NCI-H82 (cell line): ENCODE measurements around the gene EXOC6.

Experiments
- DNase-seq: peaks from one replicate; lab custom pipeline; 2025; lab: John Stamatoyannopoulos, UW

EXOC6 gene

DNA sequence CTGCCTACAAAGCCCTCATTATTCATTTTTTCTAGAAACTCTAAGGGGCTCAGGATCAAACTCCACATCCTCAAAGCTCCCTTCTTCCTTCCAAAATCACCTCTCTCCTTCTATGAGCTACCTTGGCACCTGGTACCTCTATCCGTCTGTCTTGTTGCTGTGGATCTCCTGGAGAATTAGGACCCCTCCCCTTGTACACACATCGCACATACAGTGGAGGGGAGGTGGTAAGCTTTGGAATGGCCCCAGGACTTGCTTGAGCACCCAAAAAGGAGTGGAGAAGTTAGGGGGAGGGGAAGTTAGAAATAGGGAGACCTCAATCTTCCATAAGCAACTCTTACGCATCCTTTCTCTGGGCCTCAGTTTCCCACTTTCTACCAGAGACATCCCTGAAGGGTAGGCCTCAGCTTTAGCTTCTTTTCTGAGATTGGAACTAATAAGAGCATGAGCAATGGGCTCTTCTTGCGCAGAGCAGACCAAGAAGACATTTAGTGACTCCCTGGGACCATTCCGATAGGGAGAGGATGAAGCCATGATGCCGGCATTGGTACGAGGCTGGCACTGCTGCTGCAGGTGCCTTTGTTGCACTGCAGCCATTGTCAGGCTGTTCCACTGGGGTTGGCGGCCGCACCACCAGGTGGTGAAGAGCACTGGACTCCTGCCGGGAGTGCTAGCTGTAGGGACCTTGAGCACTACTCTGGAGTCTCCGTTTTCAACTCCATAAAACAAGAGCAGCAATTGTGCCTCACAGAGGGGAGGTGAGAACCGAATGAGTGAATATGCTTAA lies 216.7 kb downstream of the EXOC6 start:
- DNase-seq, result no peak

DNA sequence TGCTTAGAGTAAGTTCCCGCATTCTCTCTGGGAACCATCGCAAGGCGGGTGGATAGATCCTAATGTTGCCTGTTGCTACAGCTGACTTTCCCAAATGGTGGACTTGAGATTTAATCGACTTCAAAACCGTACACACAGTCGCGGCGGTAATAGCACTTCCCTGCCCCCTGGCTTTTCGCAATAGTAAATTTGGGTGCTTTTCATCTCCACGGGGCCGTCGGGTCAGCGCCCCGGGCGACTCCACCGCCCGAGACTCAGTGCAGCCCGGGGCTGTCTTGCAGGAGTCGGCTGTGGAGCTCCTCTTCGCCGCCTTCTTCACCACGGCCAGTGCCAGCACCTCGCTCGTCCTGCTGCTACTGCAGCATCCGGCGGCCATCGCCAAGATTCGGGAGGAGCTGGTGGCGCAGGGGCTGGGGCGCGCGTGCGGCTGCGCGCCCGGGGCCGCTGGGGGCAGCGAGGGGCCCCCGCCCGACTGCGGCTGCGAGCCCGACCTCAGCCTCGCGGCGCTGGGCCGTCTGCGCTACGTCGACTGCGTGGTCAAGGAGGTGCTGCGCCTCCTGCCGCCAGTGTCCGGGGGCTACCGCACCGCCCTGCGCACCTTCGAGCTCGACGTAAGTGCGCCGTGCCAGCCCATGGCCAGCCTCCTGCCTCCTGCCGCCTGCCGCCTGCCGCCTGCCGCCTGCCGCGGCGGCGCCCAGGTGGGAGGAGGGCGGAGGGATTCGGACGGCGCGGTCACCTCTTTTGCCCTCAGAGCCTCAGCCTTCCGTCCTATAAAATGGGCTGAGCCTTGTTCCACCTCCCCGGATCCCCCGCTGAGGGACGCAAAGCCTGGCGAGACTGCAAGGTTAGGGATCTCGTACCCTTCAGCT lies 217.6 kb downstream of the EXOC6 start:
- peak; percentile 12 for DNase-seq

- DNase-seq, result no peak
Measured at GRCh38 chr10:93066544-93066913, 218.2 kb downstream of the EXOC6 start.

DNA sequence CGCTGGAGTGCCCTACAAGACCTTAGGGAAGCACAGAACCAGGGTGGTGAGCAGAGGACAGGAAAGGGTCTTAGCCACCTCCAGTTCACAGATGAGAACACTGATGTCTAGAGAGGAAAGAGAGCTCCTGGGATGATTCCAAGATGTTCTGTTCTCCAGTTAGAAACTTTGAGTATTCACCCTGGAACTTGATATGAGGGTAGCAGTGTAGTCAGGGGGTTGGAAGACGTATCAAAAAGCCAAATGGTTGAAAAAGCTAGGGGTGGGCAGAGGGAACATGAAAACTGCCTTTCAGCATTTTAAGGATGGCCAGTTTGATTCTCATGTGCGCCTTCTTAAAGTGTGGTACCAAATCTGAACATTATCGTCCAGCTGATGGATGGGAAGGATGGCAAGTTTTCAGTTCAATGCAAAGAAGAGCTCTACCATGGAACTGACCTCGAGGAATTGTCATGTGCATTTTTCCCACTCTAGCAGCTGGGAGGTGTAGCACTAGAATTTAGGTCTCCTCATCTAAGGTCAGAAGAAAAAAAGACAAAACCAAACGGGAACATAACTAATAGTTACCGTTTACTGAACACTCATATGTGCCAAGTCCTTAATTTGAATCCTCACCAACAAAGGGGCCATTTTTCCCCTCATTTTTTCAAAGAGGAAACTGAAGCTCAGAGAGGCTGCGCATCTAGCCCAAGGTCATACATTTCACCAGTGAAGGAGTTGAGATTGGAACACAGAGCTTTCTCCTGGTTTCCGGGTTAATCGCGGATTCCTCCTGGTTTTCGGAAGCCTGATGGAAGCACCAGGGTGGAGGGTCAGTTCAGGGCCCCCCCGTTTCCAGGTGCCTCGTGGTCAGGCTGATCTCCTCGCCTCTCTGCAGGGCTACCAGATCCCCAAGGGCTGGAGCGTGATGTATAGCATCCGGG lies 219.4 kb downstream of the EXOC6 start:
- DNase-seq, result no peak

DNA sequence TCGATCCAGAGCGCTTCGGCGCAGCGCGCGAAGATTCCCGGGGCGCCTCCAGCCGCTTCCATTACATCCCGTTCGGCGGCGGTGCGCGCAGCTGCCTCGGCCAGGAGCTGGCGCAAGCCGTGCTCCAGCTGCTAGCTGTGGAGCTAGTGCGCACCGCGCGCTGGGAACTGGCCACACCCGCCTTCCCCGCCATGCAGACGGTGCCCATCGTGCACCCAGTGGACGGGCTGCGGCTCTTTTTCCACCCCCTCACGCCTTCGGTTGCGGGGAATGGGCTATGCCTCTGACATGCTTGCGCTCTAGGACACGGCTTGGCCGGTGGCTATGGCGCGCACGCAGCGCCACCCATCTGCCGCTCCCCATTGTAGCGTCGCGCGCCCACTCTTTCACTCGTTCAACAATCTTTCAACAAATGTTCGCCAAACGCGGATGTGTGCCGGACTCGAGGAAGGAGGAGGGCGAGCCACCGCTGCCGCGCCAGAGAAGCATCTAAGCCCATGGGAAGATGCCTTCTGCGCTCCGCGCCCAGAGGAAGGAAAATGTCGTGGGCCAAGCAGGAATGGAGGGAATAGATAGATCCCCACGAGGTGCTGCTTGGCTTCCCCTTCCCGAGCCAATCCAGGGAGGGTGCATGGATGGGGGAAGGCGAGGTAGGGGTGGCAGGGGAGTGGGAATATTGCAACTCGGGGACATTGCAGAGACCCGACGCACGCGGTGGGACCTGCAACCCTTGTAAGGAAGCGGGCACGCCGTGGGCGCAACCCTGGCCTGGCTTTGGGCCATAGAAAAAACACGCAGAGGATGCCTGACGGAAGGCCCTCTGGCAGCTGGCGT lies 220.3 kb downstream of the EXOC6 start:
- DNase-seq, result peak; percentile 11

DNA sequence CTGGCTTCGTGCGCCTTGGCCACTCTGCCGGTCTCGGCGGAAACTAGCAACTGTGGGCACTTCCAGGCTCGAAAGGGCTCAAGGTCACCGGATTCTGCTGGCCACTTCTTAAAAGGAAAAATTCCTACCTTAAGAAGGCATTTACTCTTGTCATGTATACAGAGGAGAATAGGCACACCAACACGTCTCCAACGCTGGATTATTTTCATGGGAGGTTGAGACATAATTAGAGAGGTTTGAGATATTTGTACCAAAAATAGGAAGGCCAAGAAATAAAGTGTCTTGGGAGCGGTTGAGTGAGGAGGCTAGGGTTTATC lies 220.9 kb downstream of the EXOC6 start:
- DNase-seq, result no peak

- no peak for DNase-seq
Measured at GRCh38 chr10:93070378-93071176, 222.3 kb downstream of the EXOC6 start.

DNA sequence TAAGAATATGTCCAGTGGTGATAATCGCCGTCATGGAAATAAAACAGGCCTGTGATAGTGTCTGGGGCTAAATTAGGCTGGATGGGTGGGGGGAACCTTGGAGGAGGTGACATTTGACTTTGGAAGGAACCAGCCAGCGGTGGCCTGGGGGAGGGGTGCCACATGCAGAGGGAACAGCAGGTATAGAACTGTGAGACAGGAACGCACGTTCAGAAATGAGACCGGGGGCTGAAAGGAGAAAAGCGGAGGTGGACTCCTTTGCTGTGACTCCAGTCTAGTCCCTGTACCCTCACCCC lies 222.8 kb downstream of the EXOC6 start:
- DNase-seq, result no peak

GRCh38 chr10:93071674-93072224 lies 223.4 kb downstream of the EXOC6 start:
- peak; percentile 9 for DNase-seq

DNA sequence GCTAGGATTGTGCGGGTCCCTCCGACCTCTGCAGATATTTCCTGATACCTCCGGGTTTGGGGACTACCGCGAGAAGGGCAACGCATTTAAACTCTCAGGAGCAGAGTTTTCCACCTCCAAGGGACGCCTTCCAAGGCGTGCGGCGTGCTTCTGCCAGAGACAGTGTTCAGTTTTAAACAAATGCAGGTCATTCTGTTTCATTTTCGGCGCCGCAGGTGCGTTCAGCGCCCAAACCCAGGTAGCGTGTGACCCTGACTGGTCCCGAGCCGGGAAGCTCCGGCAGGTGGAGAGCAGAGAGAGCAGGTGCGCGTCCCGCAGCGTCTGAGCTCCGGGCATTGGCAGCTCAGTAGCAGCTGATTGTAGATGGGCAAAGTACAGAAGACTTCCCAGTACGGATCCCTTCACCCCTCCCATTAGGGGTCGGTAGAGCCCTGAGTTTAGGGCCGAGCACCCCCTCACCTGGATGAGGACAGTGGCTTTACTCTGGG lies 223.9 kb downstream of the EXOC6 start:
- DNase-seq, result no peak

- no peak for DNase-seq
Measured at GRCh38 chr10:93072713-93073538, 224.6 kb downstream of the EXOC6 start.

DNA sequence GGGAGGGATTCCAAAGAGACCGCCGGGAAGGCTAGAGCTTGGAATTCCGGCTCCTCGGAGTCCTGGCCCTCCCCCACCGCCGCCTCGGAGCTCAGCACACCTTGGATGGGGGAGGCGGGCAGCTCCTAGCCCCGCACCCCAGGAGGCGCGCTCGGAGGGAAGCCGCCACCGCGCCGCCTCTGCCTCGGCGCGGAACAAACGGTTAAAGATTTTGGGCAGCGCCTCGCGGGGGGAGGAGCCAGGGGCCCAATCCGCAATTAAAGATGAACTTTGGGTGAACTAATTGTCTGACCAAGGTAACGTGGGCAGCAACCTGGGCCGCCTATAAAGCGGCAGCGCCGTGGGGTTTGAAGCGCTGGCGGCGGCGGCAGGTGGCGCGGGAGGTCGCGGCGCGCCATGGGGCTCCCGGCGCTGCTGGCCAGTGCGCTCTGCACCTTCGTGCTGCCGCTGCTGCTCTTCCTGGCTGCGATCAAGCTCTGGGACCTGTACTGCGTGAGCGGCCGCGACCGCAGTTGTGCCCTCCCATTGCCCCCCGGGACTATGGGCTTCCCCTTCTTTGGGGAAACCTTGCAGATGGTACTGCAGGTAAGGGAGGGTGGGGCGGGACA lies 225.3 kb downstream of the EXOC6 start, which contains the start of gene CYP26A1:
Gene CYP26A1, plus strand, starts transcription at position 355 of the 608 bp plus-strand sequence. Its CDS starts 42 bp downstream, at position 397.
- peak; percentile 16 for DNase-seq

DNA sequence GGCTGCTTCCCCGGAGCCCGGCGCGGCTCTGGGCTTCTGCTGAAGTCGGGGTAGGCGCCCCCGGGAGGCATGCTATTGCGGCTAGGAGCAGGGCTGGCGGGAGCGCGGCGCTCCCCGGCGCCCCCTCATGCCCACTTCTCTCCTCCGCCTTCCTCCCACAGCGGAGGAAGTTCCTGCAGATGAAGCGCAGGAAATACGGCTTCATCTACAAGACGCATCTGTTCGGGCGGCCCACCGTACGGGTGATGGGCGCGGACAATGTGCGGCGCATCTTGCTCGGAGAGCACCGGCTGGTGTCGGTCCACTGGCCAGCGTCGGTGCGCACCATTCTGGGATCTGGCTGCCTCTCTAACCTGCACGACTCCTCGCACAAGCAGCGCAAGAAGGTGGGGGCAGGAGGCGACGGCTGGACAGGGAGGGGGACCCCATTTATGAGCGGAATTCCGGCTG lies 225.9 kb downstream of the EXOC6 start:
- DNase-seq, result peak; percentile 37

GRCh38 chr10:93074597-93075368 lies 226.5 kb downstream of the EXOC6 start:
- DNase-seq, result no peak

GRCh38 chr10:93075369-93076221 lies 227.3 kb downstream of the EXOC6 start:
- DNase-seq, result no peak

GRCh38 chr10:93076871-93077270 lies 228.6 kb downstream of the EXOC6 start:
- DNase-seq, result no peak

GRCh38 chr10:93077860-93078337 lies 229.6 kb downstream of the EXOC6 start:
- DNase-seq, result no peak
